HepG2 (cell line): ENCODE data around the gene C22orf31. TPM values are rescaled to one million over a fixed set of nuclear protein-coding genes. Genes with fewer than 3 reads are reported as not detected.

Source experiments
- ATAC-seq: fragments of 200-7000 bp; cut with Tn5 transposase; 3 replicates; pipeline ENCODE4 v1.9.1; 2020; ENCODE audit warnings: mild to moderate bottlenecking, moderate library complexity
- BruUV-seq: library from RNA; stranded (reverse); fragments of 400-500 nt; replicated peaks from 2 replicates; lab custom pipeline; 2021; lab: Mats Ljungman, UMichigan
- CTCF ChIA-PET: fragments of 300-600 bp; formaldehyde crosslinking; extraction: SDS; loops from one replicate; lab custom pipeline; 2021; ENCODE audit warnings: low total read pairs, inconsistent platforms, low intra/inter-chr PET ratio; lab: Yijun Ruan, JAX
- POLR2A ChIA-PET: fragments of 350-600 bp; sonication (Branson Sonifier 250); formaldehyde crosslinking; loops from one replicate; lab custom pipeline; 2020; ENCODE audit warnings: antibody characterized with exemption, inconsistent platforms; lab: Yijun Ruan, JAX
- DNase-seq: peaks from one replicate; pipeline ENCODE4 v3.0.0-alpha.2; 2015; ENCODE audit warnings: low spot score
- FAIRE-seq: peaks from 3 replicates; lab custom pipeline; 2011; peaks lifted over from hg19 to GRCh38; lab: Jason Lieb, UNC
- H2AFZ ChIP-seq: one replicate; pipeline ENCODE4 v1.6.1; 2011; ENCODE audit warnings: low read length, inconsistent platforms
- H3K27ac ChIP-seq: fragments of 300-600 bp; 3 replicates; pipeline ENCODE4 v1.8.0; 2011; ENCODE audit warnings: mixed run types, mild to moderate bottlenecking, mixed read lengths, low read length, inconsistent platforms; ENCODE audit not compliant: insufficient read depth; ENCODE audit errors: extremely low read length
- H3K27me3 ChIP-seq, 2 experiments: fragments of 200-600 bp in 1 of 2; 2 replicates in 1 of 2; 3 replicates in 1 of 2; pipeline versions ENCODE4 v1.6.0 to v1.8.0; 2011; ENCODE audit warnings: low read length in 2 of 2, mild to moderate bottlenecking in 2 of 2, moderate library complexity in 2 of 2, inconsistent platforms in 1 of 2; ENCODE audit not compliant: insufficient read depth in 2 of 2, control insufficient read depth in 1 of 2
- H3K36me3 ChIP-seq, 2 experiments: fragments of 200-600 bp in 1 of 2; replicated peaks in 1 of 2; 2 replicates in 1 of 2; 3 replicates in 1 of 2; pipeline versions ENCODE4 v1.5.1 to v1.8.0; 2011; ENCODE audit warnings: low read length in 2 of 2, inconsistent platforms in 1 of 2; ENCODE audit not compliant: insufficient read depth in 2 of 2, control insufficient read depth in 1 of 2
- H3K4me1 ChIP-seq: 2 replicates; pipeline ENCODE4 v1.5.1; 2012; ENCODE audit warnings: low read length, inconsistent platforms; ENCODE audit not compliant: insufficient read depth
- H3K4me2 ChIP-seq: 2 replicates; pipeline ENCODE4 v1.6.0; 2011; ENCODE audit warnings: low read depth, low read length, inconsistent platforms
- H3K4me3 ChIP-seq, 3 experiments: fragments of 200-600 bp in 1 of 3; sonication (generic), shearing (Covaris generic) in 1 of 3; replicated peaks in 1 of 3; 2 replicates each; pipeline ENCODE4 v1.5.1; 2011 to 2016; ENCODE audit warnings: low read length in 3 of 3, inconsistent platforms in 2 of 3, low read depth in 2 of 3, mild to moderate bottlenecking in 2 of 3, control low read depth in 1 of 3, mixed read lengths in 1 of 3; ENCODE audit not compliant: insufficient read depth in 1 of 3
- H3K79me2 ChIP-seq: one replicate; pipeline ENCODE4 v1.6.1; 2011; ENCODE audit warnings: low read length, inconsistent platforms; ENCODE audit not compliant: insufficient read depth
- H3K9ac ChIP-seq: 2 replicates; pipeline ENCODE4 v1.6.0; 2011; ENCODE audit warnings: mild to moderate bottlenecking, low read depth, low read length, inconsistent platforms; ENCODE audit not compliant: insufficient read depth
- H3K9me3 ChIP-seq: 2 replicates; pipeline ENCODE4 v1.5.1; 2012; ENCODE audit warnings: mild to moderate bottlenecking, low read length
- H4K20me1 ChIP-seq: 2 replicates; pipeline ENCODE4 v1.6.0; 2011; ENCODE audit warnings: inconsistent platforms, mild to moderate bottlenecking, low read length, moderate library complexity; ENCODE audit not compliant: insufficient read depth
- BCL6 ChIP-seq: IDR thresholded peaks from 2 replicates; pipeline ENCODE4 v1.6.1; 2016; ENCODE audit warnings: missing genetic modification reagents, missing compliant biosample characterization
- DR1 ChIP-seq: sonication (generic); formaldehyde crosslinking; IDR thresholded peaks from 2 replicates; pipeline ENCODE4 v1.8.0; 2021; ENCODE audit warnings: mild to moderate bottlenecking, missing genetic modification reagents, inconsistent platforms
- ONECUT2 ChIP-seq: sonication (generic); formaldehyde crosslinking; IDR thresholded peaks from 2 replicates; pipeline ENCODE4 v1.4.0; 2020; ENCODE audit warnings: missing genetic modification reagents
- POGZ ChIP-seq: sonication (generic); formaldehyde crosslinking; IDR thresholded peaks from 2 replicates; pipeline ENCODE4 v1.4.0; 2020; ENCODE audit warnings: mild to moderate bottlenecking, missing genetic modification reagents
- SIN3A ChIP-seq: IDR thresholded peaks from 2 replicates; pipeline ENCODE4 v1.6.1; 2011; ENCODE audit warnings: low read depth, mild to moderate bottlenecking, control low read depth, low read length, borderline replicate concordance
- TFAP4 ChIP-seq: sonication (generic); IDR thresholded peaks from 2 replicates; pipeline ENCODE4 v1.6.1; 2016; ENCODE audit warnings: low read depth, borderline replicate concordance
- THAP9 ChIP-seq: sonication (generic); formaldehyde crosslinking; IDR thresholded peaks from 2 replicates; pipeline ENCODE4; 2020; ENCODE audit warnings: missing genetic modification reagents, mild to moderate bottlenecking, borderline replicate concordance
- TRAFD1 ChIP-seq: sonication (generic); formaldehyde crosslinking; IDR thresholded peaks from 2 replicates; pipeline ENCODE4 v1.5.1; 2020; ENCODE audit warnings: missing genetic modification reagents, mild to moderate bottlenecking, borderline replicate concordance
- ZFP36 ChIP-seq: fragments of 150-350 bp; IDR thresholded peaks from 2 replicates; pipeline ENCODE4 v1.6.1; 2018; ENCODE audit warnings: borderline replicate concordance, low read length, low read depth; ENCODE audit not compliant: partially characterized antibody
- ZFX ChIP-seq: sonication (generic); formaldehyde crosslinking; IDR thresholded peaks from 2 replicates; pipeline ENCODE4 v1.4.0; 2020; ENCODE audit warnings: mild to moderate bottlenecking, low read depth, missing genetic modification reagents, moderate library complexity
- ZNF274 ChIP-seq: sonication (generic); formaldehyde crosslinking; IDR thresholded peaks from 2 replicates; pipeline ENCODE4 v1.5.1; 2020; ENCODE audit warnings: mild to moderate bottlenecking, missing genetic modification reagents
- ZNF282 ChIP-seq: fragments of 450-650 bp; IDR thresholded peaks from 2 replicates; pipeline ENCODE4 v1.6.1; 2018; ENCODE audit not compliant: partially characterized antibody
- ZNF331 ChIP-seq: sonication (generic); formaldehyde crosslinking; IDR thresholded peaks from 2 replicates; pipeline ENCODE4 v1.4.0; 2020; ENCODE audit warnings: missing genetic modification reagents
- ZNF83 ChIP-seq: sonication (generic); formaldehyde crosslinking; IDR thresholded peaks from 2 replicates; pipeline ENCODE4 v1.4.0; 2020; ENCODE audit warnings: missing genetic modification reagents, mild to moderate bottlenecking, borderline replicate concordance
- WGBS: methylation state at CpG from one replicate; pipeline ENCODE4 v1.1.6; 2017; ENCODE audit warnings: low lambda C conversion rate; 5-methylcytosine and 5-hydroxymethylcytosine counted together
- in situ Hi-C: cut with HindIII; loops from 2 replicates; pipeline ENCODE4 v1.10.0; 2017; ENCODE audit warnings: low pct_unique_long_range_greater_than_20kb; ENCODE audit not compliant: extremely low pct_ligation_motif_present
- intact Hi-C: fragments of 100-400 bp; cut with micrococcal nuclease; formaldehyde crosslinking; loops from one replicate; pipeline ENCODE4 v1.10.0; 2022; ENCODE audit not compliant: unreplicated experiment
- polyA plus RNA-seq, 8 experiments: library from polyadenylated mRNA; depleted of rRNA in 3 of 8; stranded (reverse) in 7 of 8; unstranded in 1 of 8; fragments of >200 nt; fragmentation: Illumina TruSeq in 4 of 8; extraction: Trizol in 4 of 8; gene quantifications; 2 replicates each; pipeline versions ENCODE4 v1.2.1 to v1.2.3, GENCODE V29; 2011 to 2016; ENCODE audit warnings: low read depth in 4 of 8, missing spikeins in 1 of 8, mixed read lengths in 1 of 8; ENCODE audit not compliant: insufficient read depth in 1 of 8
- total RNA-seq, 5 experiments: library from RNA; depleted of rRNA; stranded (reverse); fragments of >200 nt; fragmentation: Illumina TruSeq; extraction: Trizol; gene quantifications; 2 replicates each; pipeline ENCODE4 v1.2.3, GENCODE V29; 2016; ENCODE audit warnings: low read depth in 1 of 5
- TF ChIP-seq, protein P1 (sequence below): sonication (generic); formaldehyde crosslinking; IDR thresholded peaks from 2 replicates; pipeline ENCODE4 v1.5.0; 2020; ENCODE audit warnings: mild to moderate bottlenecking, missing genetic modification reagents

Gene C22orf31
- total and polyA plus RNA-seq, 2 of the 13 experiments (the other 11 are each of a cell fraction or from before 2014, with no cell fraction given) = not detected

DNA sequence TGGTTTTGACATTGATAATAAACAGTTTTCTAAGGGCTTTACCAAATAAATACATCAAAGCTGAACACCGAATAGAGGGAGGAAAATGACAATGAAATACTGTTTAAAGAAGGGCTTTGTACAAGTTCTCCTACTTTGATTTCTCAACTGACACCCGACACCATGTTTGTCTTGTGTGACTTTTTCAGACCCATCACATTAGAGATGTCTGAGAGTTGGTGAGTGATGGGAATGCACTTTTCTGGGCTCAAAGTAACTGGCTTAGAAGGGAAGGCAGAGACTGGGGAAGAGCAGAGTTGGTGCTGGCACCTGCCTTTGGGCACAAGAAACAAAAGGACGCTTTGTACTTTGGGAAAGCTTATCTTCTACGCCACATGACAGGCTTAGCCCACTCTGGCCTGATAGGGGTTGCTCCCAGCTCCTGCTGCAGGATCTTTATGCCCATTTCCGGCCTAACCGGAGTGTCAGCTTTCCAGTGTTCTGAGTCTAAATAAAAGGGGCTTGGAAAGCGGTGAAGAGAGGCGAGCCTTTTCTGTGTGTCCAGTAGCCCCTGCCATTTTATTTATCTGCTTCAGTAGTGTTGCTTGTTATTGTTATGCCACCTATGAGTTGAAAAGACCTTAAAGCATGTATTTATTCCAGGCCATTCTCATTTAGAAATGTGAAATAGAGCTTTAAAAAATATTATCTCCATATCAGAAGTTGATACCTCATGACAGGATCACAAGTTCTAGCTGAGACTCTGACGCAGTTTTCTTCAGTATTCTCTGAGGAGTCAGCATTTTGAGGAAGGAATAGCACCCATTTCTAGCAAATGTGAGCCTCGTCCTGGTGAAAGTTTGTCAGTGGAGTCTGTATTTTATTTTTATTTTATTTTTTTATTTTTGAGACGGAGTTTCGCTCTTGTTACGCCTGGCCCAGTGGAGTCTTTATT is 35.4 kb upstream of the C22orf31 start (continued):
- TF ChIP-seq ZNF282 = no peak
- TF ChIP-seq THAP9 (CRISPR knock-in tag) = no peak
- peak; percentile 77; the same call in 1 of the 2 replicates for TF ChIP-seq ZNF331 (CRISPR knock-in tag)
- no peak for TF ChIP-seq DR1
- TF ChIP-seq ZNF83 = no peak

DNA sequence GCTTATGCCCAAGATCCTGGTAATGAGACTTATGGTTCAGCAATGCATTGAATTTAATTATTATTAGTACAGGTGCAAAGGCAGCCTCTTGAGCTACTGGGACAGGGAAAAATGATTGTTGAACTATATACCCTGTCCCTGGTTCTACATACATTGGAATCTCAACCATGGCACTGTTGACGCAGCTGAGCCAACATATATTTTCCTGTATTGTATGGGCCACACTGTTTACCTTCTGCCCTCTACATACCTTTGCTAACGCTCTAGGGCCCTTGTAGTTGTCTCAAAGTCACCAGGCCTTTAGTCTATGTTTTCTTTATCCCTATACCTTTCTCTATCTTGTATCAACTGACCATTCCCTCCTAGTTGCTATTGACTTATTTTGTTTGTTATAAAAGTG is 33.8 kb upstream of the C22orf31 start:
- peak; percentile 74 for ATAC-seq
- H3K9me3 ChIP-seq = no peaks in the 10 kb centered on the region
- POLR2A ChIA-PET = interaction anchor here (0.9 to 1.0 kb wide), 3 partner anchors 21 to 25 kb away, joined by 3 to 5 read pairs (median 4); partner anchors contain the start of gene KREMEN1
- CTCF ChIA-PET = no interaction called here
- no TSS peak for BruUV-seq
- intact Hi-C loops (no loop called here), in situ Hi-C loops (no loop called here)
- no peaks in the 10 kb centered on the region for H3K27me3 ChIP-seq
- no peak overlapping the region for H3K27ac ChIP-seq
- H3K9ac ChIP-seq = no peak overlapping the region
- peak; percentile 84 for DNase-seq
- H2AFZ ChIP-seq = no peak overlapping the region
- H3K36me3 ChIP-seq = no peaks in the 10 kb centered on the region; a peak in 1 of 5 replicates
- peaks cover 53% of the 10 kb centered on the region for H3K4me1 ChIP-seq
- no peak overlapping the region for H3K4me3 ChIP-seq
- H3K4me2 ChIP-seq = 0 out of 2 replicates have a peak overlapping the region, but pooled peaks have one; percentile 15
- FAIRE-seq = no peak
- 49% methylated on average over 2 of the region's 2 CpGs for WGBS
- peaks cover 7% of the 10 kb centered on the region; the same call in 1 of the 2 replicates for H4K20me1 ChIP-seq
- H3K79me2 ChIP-seq = no peaks in the 10 kb centered on the region
- TF ChIP-seq, protein P1, sequence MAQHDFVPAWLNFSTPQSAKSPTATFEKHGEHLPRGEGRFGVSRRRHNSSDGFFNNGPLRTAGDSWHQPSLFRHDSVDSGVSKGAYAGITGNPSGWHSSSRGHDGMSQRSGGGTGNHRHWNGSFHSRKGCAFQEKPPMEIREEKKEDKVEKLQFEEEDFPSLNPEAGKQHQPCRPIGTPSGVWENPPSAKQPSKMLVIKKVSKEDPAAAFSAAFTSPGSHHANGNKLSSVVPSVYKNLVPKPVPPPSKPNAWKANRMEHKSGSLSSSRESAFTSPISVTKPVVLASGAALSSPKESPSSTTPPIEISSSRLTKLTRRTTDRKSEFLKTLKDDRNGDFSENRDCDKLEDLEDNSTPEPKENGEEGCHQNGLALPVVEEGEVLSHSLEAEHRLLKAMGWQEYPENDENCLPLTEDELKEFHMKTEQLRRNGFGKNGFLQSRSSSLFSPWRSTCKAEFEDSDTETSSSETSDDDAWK = no peak
- TF ChIP-seq ZFX (CRISPR knock-in tag) = 0 out of 2 replicates have a peak, but pooled peaks have one; percentile 24
- no peak for TF ChIP-seq SIN3A
- TF ChIP-seq POGZ (CRISPR knock-in tag) = no peak
- 0 out of 2 replicates have a peak, but pooled peaks have one; percentile 34 for TF ChIP-seq ONECUT2 (CRISPR knock-in tag)
- TF ChIP-seq BCL6 (CRISPR knock-in tag) = 0 out of 2 replicates have a peak, but pooled peaks have one; percentile 61
- peak; percentile 89 for TF ChIP-seq TFAP4
- no peak for TF ChIP-seq ZFP36
- TF ChIP-seq ZNF274 = no peak
- TF ChIP-seq TRAFD1 (CRISPR knock-in tag) = no peak
